ENCODE data around the gene MT2A. TPM values are rescaled to one million over a fixed set of nuclear protein-coding genes. Genes with fewer than 3 reads are reported as not detected.

Gene MT2A
- total and polyA plus RNA-seq, 2 donors (not counting 1 experiment from before 2014, with no cell fraction given): 3.1 to 14.4 TPM

DNA sequence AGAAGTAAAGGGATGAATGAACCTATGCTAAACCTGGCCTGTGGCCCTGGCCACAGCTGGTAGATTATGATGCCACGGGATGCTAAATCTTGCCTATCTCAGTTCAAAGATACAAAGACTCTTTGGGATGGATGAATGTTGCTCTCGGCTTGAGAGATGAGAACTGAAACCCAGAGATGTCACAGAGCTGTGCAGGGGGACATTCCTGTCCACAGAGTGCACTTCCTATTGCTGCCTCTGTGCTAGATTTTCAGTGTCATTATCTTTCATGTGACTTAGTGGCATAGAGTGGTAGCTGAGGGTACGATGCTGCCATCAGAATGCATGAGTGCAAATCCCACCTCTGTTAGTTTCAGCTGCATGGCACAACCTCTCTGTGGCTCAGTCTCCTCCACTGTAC is 21.8 kb downstream of the MT2A start:
- Mint-ChIP-seq H3K4me1 (peaks cover 34% of the 10 kb centered on the region), H3K4me3 (peak overlapping the region; percentile 26), H3K9me3 (ENCODE audit: insufficient read depth) (no peaks in the 10 kb centered on the region), H3K27ac (no peak overlapping the region), H3K27me3 (peaks cover 59% of the 10 kb centered on the region)
- peaks cover 37 to 43% of the 10 kb centered on the region in 2 donors for H3K4me1 ChIP-seq (ENCODE audit: control insufficient read depth in 2 of 2, insufficient read depth in 2 of 2, low read length in 2 of 2)
- no peak overlapping the region for H3K4me2 ChIP-seq (replicated peaks; ENCODE audit: low read depth, low read length, poor library complexity, severe bottlenecking)
- no peak overlapping the region for H2AFZ ChIP-seq (ENCODE audit: insufficient read depth, low read depth, low read length, poor library complexity, severe bottlenecking)
- no peaks in the 10 kb centered on the region for H3K36me3 ChIP-seq (replicated peaks in 1 of 2; ENCODE audit: control extremely low read depth in 1 of 2, control insufficient read depth in 1 of 2, extremely low read depth in 1 of 2, insufficient read depth in 2 of 2, low read length in 1 of 2)
- H3K4me3 ChIP-seq (ENCODE audit: control extremely low read depth in 1 of 5, extremely low read depth in 1 of 5, insufficient read depth in 1 of 5, low read depth in 2 of 5, low read length in 4 of 5): no peak overlapping the region
- TF ChIP-seq EZH2 (IDR thresholded peaks at IDR 0.05; ENCODE audit: borderline replicate concordance, insufficient read depth, low read depth, low read length, poor library complexity, severe bottlenecking): no peak
- TF ChIP-seq, protein P1, sequence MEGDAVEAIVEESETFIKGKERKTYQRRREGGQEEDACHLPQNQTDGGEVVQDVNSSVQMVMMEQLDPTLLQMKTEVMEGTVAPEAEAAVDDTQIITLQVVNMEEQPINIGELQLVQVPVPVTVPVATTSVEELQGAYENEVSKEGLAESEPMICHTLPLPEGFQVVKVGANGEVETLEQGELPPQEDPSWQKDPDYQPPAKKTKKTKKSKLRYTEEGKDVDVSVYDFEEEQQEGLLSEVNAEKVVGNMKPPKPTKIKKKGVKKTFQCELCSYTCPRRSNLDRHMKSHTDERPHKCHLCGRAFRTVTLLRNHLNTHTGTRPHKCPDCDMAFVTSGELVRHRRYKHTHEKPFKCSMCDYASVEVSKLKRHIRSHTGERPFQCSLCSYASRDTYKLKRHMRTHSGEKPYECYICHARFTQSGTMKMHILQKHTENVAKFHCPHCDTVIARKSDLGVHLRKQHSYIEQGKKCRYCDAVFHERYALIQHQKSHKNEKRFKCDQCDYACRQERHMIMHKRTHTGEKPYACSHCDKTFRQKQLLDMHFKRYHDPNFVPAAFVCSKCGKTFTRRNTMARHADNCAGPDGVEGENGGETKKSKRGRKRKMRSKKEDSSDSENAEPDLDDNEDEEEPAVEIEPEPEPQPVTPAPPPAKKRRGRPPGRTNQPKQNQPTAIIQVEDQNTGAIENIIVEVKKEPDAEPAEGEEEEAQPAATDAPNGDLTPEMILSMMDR (IDR thresholded peaks at IDR 0.05): no peak
- intact Hi-C loops (cut with micrococcal nuclease): loop anchor here (2.0 to 10.0 kb wide), 2 partner anchors 21 to 55 kb away; partner anchors contain the start of genes MT1X and MT2A
- H3K9ac ChIP-seq (ENCODE audit: low read length): no peak overlapping the region
- no peak overlapping the region for H3K27ac ChIP-seq (ENCODE audit: low read length in 2 of 2)
- ATAC-seq (ENCODE audit: low read depth) (peak; percentile 93), DNase-seq (peak; percentile 69)
- H4K20me1 ChIP-seq (ENCODE audit: control insufficient read depth, insufficient read depth, low read length, poor library complexity, severe bottlenecking): no peaks in the 10 kb centered on the region
- peaks cover 0 to 65% (median 36%) of the 10 kb centered on the region in 4 experiments for H3K27me3 ChIP-seq (replicated peaks in 1 of 4; ENCODE audit: control extremely low read depth in 1 of 4, control insufficient read depth in 3 of 4, insufficient read depth in 4 of 4, low read length in 3 of 4)
- ChIA-PET CTCF (interaction anchor here (1.1 to 2.2 kb wide), 6 partner anchors 13 to 116 kb away, joined by 3 to 15 read pairs (median 4); partner anchors contain the start of gene MT2A), POLR2A (no interaction called here)
- H3K9me3 ChIP-seq (ENCODE audit: control extremely low read depth in 1 of 3, control insufficient read depth in 2 of 3, insufficient read depth in 1 of 3, low read length in 2 of 3): peaks cover 0 to 4% (median 0%) of the 10 kb centered on the region in 3 donors
- WGBS (ENCODE audit: insufficient coverage): 33% methylated on average over 2 of the region's 3 CpGs
- no peaks in the 10 kb centered on the region for H3K79me2 ChIP-seq (ENCODE audit: control insufficient read depth, insufficient read depth, low read length)

DNA sequence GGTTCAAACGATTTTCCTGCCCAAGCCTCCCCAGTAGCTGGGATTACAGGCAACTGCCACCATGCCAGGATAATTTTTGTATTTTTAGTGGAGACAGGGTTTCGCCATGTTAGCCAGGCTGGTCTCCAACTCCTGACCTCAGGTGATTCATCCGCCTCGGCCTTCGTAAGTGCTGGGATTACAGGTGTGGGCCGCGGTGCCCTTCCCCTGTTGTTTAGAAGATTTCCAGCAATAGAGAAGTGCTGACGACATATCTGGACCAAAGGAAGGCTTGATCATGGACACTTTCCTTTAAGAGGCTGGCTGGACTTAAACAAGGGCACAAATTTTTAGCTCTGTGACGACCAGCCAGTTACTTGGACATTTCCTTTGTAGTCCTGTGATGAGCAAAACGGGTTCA is 22.8 kb downstream of the MT2A start:
- ChIA-PET CTCF (interaction anchor here (0.7 to 2.2 kb wide), 4 partner anchors 24 to 117 kb away, joined by 3 to 15 read pairs (median 4); no protein-coding TSS in a partner anchor), POLR2A (no interaction called here)
- Histone ChIP-seq H3K4me1 (ENCODE audit: control insufficient read depth in 2 of 2, insufficient read depth in 2 of 2, low read length in 2 of 2) (peaks cover 36 to 37% of the 10 kb centered on the region in 2 donors), H3K4me3 (ENCODE audit: control extremely low read depth in 1 of 5, extremely low read depth in 1 of 5, insufficient read depth in 1 of 5, low read depth in 2 of 5, low read length in 4 of 5) (no peak overlapping the region), H4K20me1 (ENCODE audit: control insufficient read depth, insufficient read depth, low read length, poor library complexity, severe bottlenecking) (no peaks in the 10 kb centered on the region), H3K4me2 (replicated peaks; ENCODE audit: low read depth, low read length, poor library complexity, severe bottlenecking) (no peak overlapping the region), H3K36me3 (replicated peaks in 1 of 2; ENCODE audit: control extremely low read depth in 1 of 2, control insufficient read depth in 1 of 2, extremely low read depth in 1 of 2, insufficient read depth in 2 of 2, low read length in 1 of 2) (no peaks in the 10 kb centered on the region), H3K9ac (ENCODE audit: low read length) (no peak overlapping the region), H3K27ac (ENCODE audit: low read length in 2 of 2) (no peak overlapping the region), H2AFZ (ENCODE audit: insufficient read depth, low read depth, low read length, poor library complexity, severe bottlenecking) (no peak overlapping the region), H3K79me2 (ENCODE audit: control insufficient read depth, insufficient read depth, low read length) (no peaks in the 10 kb centered on the region), H3K27me3 (replicated peaks in 1 of 4; ENCODE audit: control extremely low read depth in 1 of 4, control insufficient read depth in 3 of 4, insufficient read depth in 4 of 4, low read length in 3 of 4) (peaks cover 0 to 66% (median 32%) of the 10 kb centered on the region in 4 experiments), H3K9me3 (ENCODE audit: control extremely low read depth in 1 of 3, control insufficient read depth in 2 of 3, insufficient read depth in 1 of 3, low read length in 2 of 3) (peaks cover 0 to 4% (median 0%) of the 10 kb centered on the region in 3 donors)
- Mint-ChIP-seq H3K4me3 (peak overlapping the region; percentile 80), H3K27me3 (peaks cover 54% of the 10 kb centered on the region), H3K4me1 (peaks cover 31% of the 10 kb centered on the region), H3K9me3 (ENCODE audit: insufficient read depth) (no peaks in the 10 kb centered on the region), H3K27ac (no peak overlapping the region)
- DNase-seq (no peak), ATAC-seq (ENCODE audit: low read depth) (no peak)
- 90% methylated on average over 10 of the region's 10 CpGs for WGBS (ENCODE audit: insufficient coverage)
- intact Hi-C loops (cut with micrococcal nuclease): loop anchor here (2.0 to 10.0 kb wide), 2 partner anchors 22 to 54 kb away; partner anchors contain the start of genes MT1X and MT2A
- TF ChIP-seq, protein P1 (IDR thresholded peaks at IDR 0.05): no peak
- TF ChIP-seq EZH2 (IDR thresholded peaks at IDR 0.05; ENCODE audit: borderline replicate concordance, insufficient read depth, low read depth, low read length, poor library complexity, severe bottlenecking): no peak
